HG03108 (cell line): ENCODE results near the gene ENKD1.

Experiments used
- ATAC-seq: cut with Tn5 transposase; IDR thresholded peaks from one replicate; pipeline ENCODE4 v1.9.1; 2021; ENCODE audit warnings: moderate library complexity; ENCODE audit not compliant: unreplicated experiment

ENKD1 gene

GRCh38 chr16:67679935-67680897 is 13.7 kb upstream of the ENKD1 start:
- ATAC-seq, result no peak

- ATAC-seq, result no peak
Observed at GRCh38 chr16:67678354-67679023, 11.9 kb upstream of the ENKD1 start.

GRCh38 chr16:67677712-67678111 is 11.2 kb upstream of the ENKD1 start:
- ATAC-seq, result no peak

- no peak for ATAC-seq
Observed at GRCh38 chr16:67676939-67677338, 10.4 kb upstream of the ENKD1 start.

GRCh38 chr16:67676516-67676915 is 10.0 kb upstream of the ENKD1 start:
- no peak for ATAC-seq

- no peak for ATAC-seq
Observed at GRCh38 chr16:67675999-67676398, 9.4 kb upstream of the ENKD1 start.

- no peak for ATAC-seq
Observed at GRCh38 chr16:67675579-67675935, 9.0 kb upstream of the ENKD1 start.

- ATAC-seq, result no peak
Observed at GRCh38 chr16:67674851-67675578, 8.5 kb upstream of the ENKD1 start.

- ATAC-seq, result no peak
Observed at GRCh38 chr16:67673712-67674580, 7.4 kb upstream of the ENKD1 start.

GRCh38 chr16:67672739-67673662 is 6.5 kb upstream of the ENKD1 start:
- ATAC-seq, result no peak

- no peak for ATAC-seq
Observed at GRCh38 chr16:67672306-67672705, 5.8 kb upstream of the ENKD1 start.

GRCh38 chr16:67669499-67670101 is 3.0 kb upstream of the ENKD1 start:
- ATAC-seq, result no peak

GRCh38 chr16:67668495-67669157 is 2.1 kb upstream of the ENKD1 start:
- ATAC-seq, result no peak

GRCh38 chr16:67667817-67668494 is 1.4 kb upstream of the ENKD1 start:
- ATAC-seq, result peak; percentile 56

- no peak for ATAC-seq
Observed at GRCh38 chr16:67667453-67667816, 885 bp upstream of the ENKD1 start.

GRCh38 chr16:67666032-67666551 is 458 bp downstream of the ENKD1 start:
- no peak for ATAC-seq

GRCh38 chr16:67665598-67665997 is 952 bp downstream of the ENKD1 start:
- no peak for ATAC-seq

GRCh38 chr16:67664871-67665270 is 1.7 kb downstream of the ENKD1 start:
- ATAC-seq, result no peak
